GM12891 (cell line): ENCODE measurements around the gene GPR55.

Experiments
- POLR2AphosphoS5 ChIP-seq: IDR thresholded peaks from 2 replicates; pipeline ENCODE4 v1.6.1; 2011; ENCODE audit warnings: low read depth, low read length, control low read depth
- TAF1 ChIP-seq: IDR thresholded peaks from 2 replicates; pipeline ENCODE4 v1.6.1; 2011; ENCODE audit warnings: low read depth, low read length, control low read depth

DNA sequence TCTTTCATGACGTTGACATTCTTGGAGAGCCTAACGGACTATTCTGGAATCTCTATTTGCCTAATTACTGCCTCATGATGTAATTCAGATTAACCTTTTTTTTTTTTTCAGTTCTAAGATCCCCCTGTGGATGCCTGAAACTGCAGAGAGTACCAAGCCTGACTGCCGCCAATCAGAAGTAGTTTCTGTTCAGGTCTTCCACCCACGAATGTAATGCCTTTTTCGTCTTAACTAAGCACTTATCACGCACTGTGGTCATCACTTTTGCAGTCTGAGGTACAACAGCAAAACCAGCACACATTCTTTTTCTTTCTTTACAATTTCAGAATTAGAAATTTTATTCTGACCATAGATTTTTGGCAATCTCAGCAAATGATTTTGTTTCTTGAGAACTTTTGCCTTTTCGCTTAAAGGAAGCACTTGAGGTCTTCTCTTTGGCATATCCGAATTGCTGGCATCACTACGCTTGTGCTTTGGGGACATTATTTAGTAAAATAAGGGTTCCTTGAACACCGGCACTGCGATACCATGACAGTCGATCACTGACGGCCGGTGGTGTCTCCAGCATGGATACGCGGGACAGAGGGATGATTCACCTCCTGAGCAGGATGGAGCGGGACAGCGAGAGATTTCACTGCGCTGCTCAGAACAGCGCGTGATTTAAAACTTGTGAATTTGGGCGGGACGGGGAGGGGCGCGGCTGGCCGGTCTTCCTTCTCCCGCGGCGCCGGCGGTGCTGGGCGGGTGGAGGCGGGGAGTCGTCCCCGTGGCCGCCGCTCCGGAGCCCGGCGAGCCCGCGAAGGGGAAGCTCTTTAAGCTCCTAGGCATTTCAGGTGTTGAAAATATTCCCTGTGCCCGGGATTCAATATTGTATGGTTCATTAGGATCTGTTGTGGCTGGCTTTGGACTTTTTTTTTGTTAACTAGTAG is 32.0 kb upstream of the GPR55 start:
- peak; percentile 88 for TF ChIP-seq TAF1
- peak; percentile 94 for TF ChIP-seq POLR2AphosphoS5
